MM.1S (cell line): Measurements from ENCODE around the gene KRTAP13-2.

Experiments
- DNase-seq: peaks from one replicate; pipeline ENCODE4 v3.0.0-alpha.2; 2015
- H2AFZ ChIP-seq: fragments of 300-600 bp; sonication (generic); 2 replicates; pipeline ENCODE4 v1.6.0; 2016; ENCODE audit warnings: antibody characterized with exemption, low read length
- H3F3A ChIP-seq: fragments of 300-600 bp; sonication (generic); 2 replicates; pipeline ENCODE4 v1.6.1; 2016; ENCODE audit warnings: mild to moderate bottlenecking, antibody characterized with exemption, low read length, moderate library complexity, mixed read lengths; ENCODE audit not compliant: insufficient read depth
- H3K27ac ChIP-seq: fragments of 300-600 bp; sonication (generic); 2 replicates; pipeline ENCODE4 v1.5.1; 2016; ENCODE audit warnings: mild to moderate bottlenecking, low read length
- H3K27me3 ChIP-seq: fragments of 300-600 bp; sonication (generic); replicated peaks from 2 replicates; pipeline ENCODE4 v1.6.0; 2016; ENCODE audit warnings: low read length; ENCODE audit not compliant: insufficient read depth
- H3K36me3 ChIP-seq: fragments of 300-600 bp; sonication (generic); replicated peaks from 2 replicates; pipeline ENCODE4 v1.6.1; 2016; ENCODE audit warnings: mild to moderate bottlenecking, low read length, mixed read lengths; ENCODE audit not compliant: insufficient read depth
- H3K4me1 ChIP-seq: fragments of 300-600 bp; sonication (generic); 2 replicates; pipeline ENCODE4 v1.6.1; 2016; ENCODE audit warnings: low read length, mixed read lengths
- H3K4me2 ChIP-seq: fragments of 300-600 bp; sonication (generic); 2 replicates; pipeline ENCODE4 v1.6.0; 2016; ENCODE audit warnings: low read depth, low read length
- H3K4me3 ChIP-seq: fragments of 300-600 bp; sonication (generic); 2 replicates; pipeline ENCODE4 v1.5.1; 2016; ENCODE audit warnings: low read length, mixed read lengths
- H3K79me2 ChIP-seq: fragments of 300-600 bp; sonication (generic); 2 replicates; pipeline ENCODE4 v1.6.1; 2016; ENCODE audit warnings: mixed run types, low read length, mixed read lengths
- H3K9ac ChIP-seq: fragments of 300-600 bp; sonication (generic); 2 replicates; pipeline ENCODE4 v1.6.1; 2016; ENCODE audit warnings: low read length, mixed read lengths
- H3K9me2 ChIP-seq: fragments of 300-600 bp; sonication (generic); replicated peaks from 2 replicates; pipeline ENCODE4 v1.6.1; 2016; ENCODE audit warnings: mild to moderate bottlenecking, low read length, mixed read lengths; ENCODE audit not compliant: insufficient read depth
- H3K9me3 ChIP-seq: fragments of 300-600 bp; sonication (generic); replicated peaks from 2 replicates; pipeline ENCODE4 v1.6.1; 2016; ENCODE audit warnings: mild to moderate bottlenecking, low read length, mixed read lengths; ENCODE audit not compliant: insufficient read depth
- H4K20me1 ChIP-seq: fragments of 300-600 bp; sonication (generic); 2 replicates; pipeline ENCODE4 v1.6.1; 2016; ENCODE audit warnings: mild to moderate bottlenecking, low read length, moderate library complexity, mixed read lengths; ENCODE audit not compliant: insufficient read depth
- EZH2 ChIP-seq: fragments of 300-600 bp; sonication (generic); optimal IDR thresholded peaks from 2 replicates; pipeline ENCODE3; 2017; ENCODE audit warnings: low read depth, mild to moderate bottlenecking, antibody characterized with exemption, low read length, mixed read lengths
- EZH2phosphoT487 ChIP-seq: fragments of 300-600 bp; sonication (generic); IDR thresholded peaks from 2 replicates; pipeline ENCODE4 v1.6.1; 2018; ENCODE audit warnings: antibody characterized with exemption, low read length
- TF ChIP-seq, protein P1 (sequence below): fragments of 300-600 bp; sonication (generic); IDR thresholded peaks from 2 replicates; pipeline ENCODE4 v1.5.1; 2016; ENCODE audit warnings: antibody characterized with exemption, low read length, mixed read lengths

KRTAP13-2 gene

DNA sequence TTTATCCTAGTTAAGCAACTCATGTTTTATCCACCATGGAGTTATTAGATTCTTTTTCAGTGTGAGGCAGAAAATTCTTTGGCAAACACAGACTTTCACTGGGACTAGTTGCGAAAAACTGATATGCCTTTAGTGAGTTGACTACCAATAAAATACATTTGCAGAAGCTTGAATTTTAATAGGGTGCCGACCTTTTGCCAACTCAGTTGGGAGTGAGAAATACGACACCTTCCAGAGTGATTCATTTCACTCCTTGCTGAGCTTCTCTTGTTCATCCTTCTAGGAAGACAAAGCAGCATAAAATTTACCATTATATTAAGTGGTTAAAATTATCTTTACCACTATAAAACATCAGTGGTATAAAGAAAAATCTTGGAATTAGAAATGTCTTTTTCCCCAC is 22.5 kb downstream of the KRTAP13-2 start:
- TF ChIP-seq EZH2phosphoT487: no peak
- no peak for TF ChIP-seq EZH2
- TF ChIP-seq, protein P1, sequence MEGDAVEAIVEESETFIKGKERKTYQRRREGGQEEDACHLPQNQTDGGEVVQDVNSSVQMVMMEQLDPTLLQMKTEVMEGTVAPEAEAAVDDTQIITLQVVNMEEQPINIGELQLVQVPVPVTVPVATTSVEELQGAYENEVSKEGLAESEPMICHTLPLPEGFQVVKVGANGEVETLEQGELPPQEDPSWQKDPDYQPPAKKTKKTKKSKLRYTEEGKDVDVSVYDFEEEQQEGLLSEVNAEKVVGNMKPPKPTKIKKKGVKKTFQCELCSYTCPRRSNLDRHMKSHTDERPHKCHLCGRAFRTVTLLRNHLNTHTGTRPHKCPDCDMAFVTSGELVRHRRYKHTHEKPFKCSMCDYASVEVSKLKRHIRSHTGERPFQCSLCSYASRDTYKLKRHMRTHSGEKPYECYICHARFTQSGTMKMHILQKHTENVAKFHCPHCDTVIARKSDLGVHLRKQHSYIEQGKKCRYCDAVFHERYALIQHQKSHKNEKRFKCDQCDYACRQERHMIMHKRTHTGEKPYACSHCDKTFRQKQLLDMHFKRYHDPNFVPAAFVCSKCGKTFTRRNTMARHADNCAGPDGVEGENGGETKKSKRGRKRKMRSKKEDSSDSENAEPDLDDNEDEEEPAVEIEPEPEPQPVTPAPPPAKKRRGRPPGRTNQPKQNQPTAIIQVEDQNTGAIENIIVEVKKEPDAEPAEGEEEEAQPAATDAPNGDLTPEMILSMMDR: no peak
- no peaks in the 10 kb centered on the region for H3K36me3 ChIP-seq
- no peak overlapping the region for H3K4me3 ChIP-seq
- H3K9me3 ChIP-seq: no peaks in the 10 kb centered on the region
- no peaks in the 10 kb centered on the region for H3K27me3 ChIP-seq
- H3F3A ChIP-seq: no peaks in the 10 kb centered on the region
- DNase-seq: no peak
- no peak overlapping the region for H3K4me2 ChIP-seq
- no peak overlapping the region for H3K9ac ChIP-seq
- no peaks in the 10 kb centered on the region for H3K79me2 ChIP-seq
- no peaks in the 10 kb centered on the region for H4K20me1 ChIP-seq
- H3K4me1 ChIP-seq: no peaks in the 10 kb centered on the region
- H3K9me2 ChIP-seq: no peaks in the 10 kb centered on the region
- no peak overlapping the region for H3K27ac ChIP-seq
- H2AFZ ChIP-seq: no peak overlapping the region

DNA sequence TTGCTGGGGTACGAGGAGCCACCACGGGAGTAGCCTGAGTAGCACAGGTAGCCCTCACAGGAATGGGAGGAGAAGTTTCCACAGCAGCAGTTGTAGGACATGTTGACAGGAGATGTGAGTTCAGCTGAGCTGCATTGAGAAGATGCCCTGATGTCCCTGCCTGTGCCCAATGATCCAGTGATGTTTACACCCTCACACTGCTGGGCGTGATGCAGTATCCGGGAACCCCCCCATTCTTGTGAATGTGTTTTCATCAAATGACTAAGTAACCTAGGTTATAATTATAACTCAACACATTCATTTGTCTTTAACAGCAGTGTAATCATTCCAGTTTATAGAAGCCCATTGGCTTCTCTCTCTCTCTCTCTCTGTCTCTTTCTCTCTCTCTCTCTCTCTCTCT is 23.6 kb downstream of the KRTAP13-2 start, which contains the start of gene KRTAP23-1:
Gene KRTAP23-1 (minus strand): TSS at position 101 of the 400 bp plus-strand sequence. CDS start 0 bp downstream, at position 101.
- H3K4me2 ChIP-seq: no peak within 1 kb of the TSS
- H3K9me2 ChIP-seq: no peaks in the 10 kb centered on the region
- H3K4me3 ChIP-seq: no peak within 1 kb of the TSS
- no peaks in the 10 kb centered on the region for H3K36me3 ChIP-seq
- H3K4me1 ChIP-seq: no peaks in the 10 kb centered on the region
- H3K27me3 ChIP-seq: no peaks in the 10 kb centered on the region
- TF ChIP-seq EZH2phosphoT487 (no peak), EZH2 (no peak)
- TF ChIP-seq, protein P1: no peak
- no peak within 1 kb of the TSS for H3K27ac ChIP-seq
- H4K20me1 ChIP-seq: no peaks in the 10 kb centered on the region
- DNase-seq: no peak
- H3K79me2 ChIP-seq: no peaks in the 10 kb centered on the region
- no peaks in the 10 kb centered on the region for H3K9me3 ChIP-seq
- H3K9ac ChIP-seq: no peak within 1 kb of the TSS
- no peaks in the 10 kb centered on the region for H3F3A ChIP-seq
- H2AFZ ChIP-seq: no peak within 1 kb of the TSS

DNA sequence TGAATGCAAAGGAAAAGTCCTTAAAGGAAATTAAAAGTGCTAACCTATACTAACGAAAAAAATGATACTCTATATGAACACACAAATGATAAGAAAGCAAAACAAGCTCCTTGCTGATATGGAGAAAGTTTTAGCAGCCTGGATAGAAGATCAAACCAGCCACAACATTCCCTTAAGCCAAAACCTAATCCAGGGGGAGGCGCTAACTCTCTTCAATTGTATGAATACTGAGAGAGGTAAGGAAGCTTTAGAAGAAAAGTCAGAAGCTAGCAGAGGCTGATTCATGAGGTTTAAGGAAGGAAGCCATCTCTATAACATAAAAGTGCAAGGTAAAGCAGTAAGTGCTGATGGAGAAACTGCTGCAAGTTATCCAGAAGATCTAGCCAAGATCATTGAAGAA is 27.1 kb downstream of the KRTAP13-2 start:
- H2AFZ ChIP-seq: no peak overlapping the region
- DNase-seq: no peak
- H3K4me1 ChIP-seq: no peaks in the 10 kb centered on the region
- no peak for TF ChIP-seq EZH2phosphoT487
- TF ChIP-seq, protein P1: no peak
- no peak for TF ChIP-seq EZH2
- no peaks in the 10 kb centered on the region for H3K36me3 ChIP-seq
- no peaks in the 10 kb centered on the region for H3K27me3 ChIP-seq
- no peaks in the 10 kb centered on the region for H3F3A ChIP-seq
- no peak overlapping the region for H3K27ac ChIP-seq
- no peak overlapping the region for H3K4me3 ChIP-seq
- no peaks in the 10 kb centered on the region for H3K79me2 ChIP-seq
- no peak overlapping the region for H3K9ac ChIP-seq
- no peak overlapping the region for H3K4me2 ChIP-seq
- H4K20me1 ChIP-seq: no peaks in the 10 kb centered on the region
- H3K9me2 ChIP-seq: no peaks in the 10 kb centered on the region
- no peaks in the 10 kb centered on the region for H3K9me3 ChIP-seq
